Effector memory CD4-positive, alpha-beta T cell (primary cell): ENCODE measurements around the gene ASXL1.
"Not testable (repeated sequence)": the region's sequence is repeated elsewhere in the genome, so short reads cannot be mapped to it uniquely, and the experiment has no call there.

ENCODE experiments used
- DNase-seq, 3 donors: peaks; one replicate each; pipeline ENCODE4 v3.0.0-alpha.2; 2020
- H3K27ac ChIP-seq: 2 replicates; pipeline ENCODE4 v1.7.0; 2013; ENCODE audit warnings: mild to moderate bottlenecking, low read length, moderate library complexity; ENCODE audit not compliant: insufficient read depth, poor library complexity, severe bottlenecking
- H3K27me3 ChIP-seq: replicated peaks from 2 replicates; pipeline ENCODE4 v1.7.0; 2013; ENCODE audit warnings: mild to moderate bottlenecking, low read length; ENCODE audit not compliant: insufficient read depth, control insufficient read depth, poor library complexity, severe bottlenecking
- H3K36me3 ChIP-seq: 2 replicates; pipeline ENCODE4 v1.7.0; 2013; ENCODE audit warnings: mild to moderate bottlenecking, low read length, moderate library complexity; ENCODE audit not compliant: control insufficient read depth, insufficient read depth
- H3K4me1 ChIP-seq: 2 replicates; pipeline ENCODE4 v1.7.0; 2013; ENCODE audit warnings: low read length, mild to moderate bottlenecking; ENCODE audit not compliant: control insufficient read depth, insufficient read depth, poor library complexity, severe bottlenecking
- H3K4me3 ChIP-seq: 2 replicates; pipeline ENCODE4 v1.7.0; 2013; ENCODE audit warnings: low read length, low read depth, mild to moderate bottlenecking; ENCODE audit not compliant: insufficient read depth, poor library complexity, severe bottlenecking
- H3K9me3 ChIP-seq: 2 replicates; pipeline ENCODE4 v1.7.0; 2013; ENCODE audit warnings: mild to moderate bottlenecking, low read length, moderate library complexity; ENCODE audit not compliant: control insufficient read depth

ASXL1 gene

DNA sequence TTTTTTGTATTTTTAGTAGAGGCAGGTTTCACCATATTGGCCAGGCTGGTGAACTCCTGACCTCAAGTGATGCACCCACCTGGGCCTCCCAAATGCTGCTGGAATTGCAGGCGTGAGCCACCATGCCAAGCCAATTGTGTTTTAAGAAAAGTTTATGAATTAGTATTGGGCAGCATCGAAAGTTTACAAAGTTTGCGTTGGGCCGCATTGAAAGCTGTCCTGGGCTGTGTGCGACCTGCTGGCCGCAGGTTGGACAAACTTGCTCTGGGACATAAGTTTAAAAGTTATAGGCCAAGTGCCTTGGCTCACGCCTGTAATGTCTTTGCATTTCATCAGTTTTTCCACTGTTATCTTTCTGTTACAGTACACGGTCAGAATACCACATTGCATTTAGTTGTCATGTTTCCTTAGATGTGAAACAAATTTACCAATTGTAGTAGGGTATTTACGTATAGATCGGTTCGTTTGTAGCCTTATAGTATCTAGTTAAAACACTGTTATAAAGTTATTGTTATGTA, 39.5 kb downstream of the ASXL1 start:
- Histone ChIP-seq H3K4me3 (no peak overlapping the region), H3K27me3 (no peaks in the 10 kb centered on the region), H3K27ac (no peak overlapping the region), H3K36me3 (no peaks in the 10 kb centered on the region), H3K9me3 (no peaks in the 10 kb centered on the region), H3K4me1 (no peaks in the 10 kb centered on the region)
- DNase-seq = no peak

DNA sequence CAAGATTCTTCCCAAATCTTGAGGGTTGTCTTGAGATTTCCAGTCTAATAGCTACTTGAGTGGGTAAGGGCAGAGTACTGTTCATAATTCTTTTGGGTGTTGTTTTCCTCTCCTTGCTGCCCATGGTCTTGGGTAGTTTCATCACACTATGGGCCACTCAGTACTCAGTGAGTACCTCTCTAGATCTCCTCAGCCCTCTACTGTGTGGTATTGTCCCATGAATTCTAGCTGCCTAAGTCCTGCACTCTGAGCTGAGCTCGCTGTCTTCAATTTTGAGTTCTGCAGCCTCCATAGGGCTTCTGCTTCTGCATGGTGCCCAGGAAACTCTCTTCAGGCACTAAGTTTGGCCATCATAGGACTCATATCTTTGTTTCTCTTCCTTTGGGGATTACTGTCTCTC, 42.3 kb downstream of the ASXL1 start:
- Histone ChIP-seq H3K9me3 (no peaks in the 10 kb centered on the region), H3K27ac (no peak overlapping the region), H3K36me3 (no peaks in the 10 kb centered on the region), H3K27me3 (no peaks in the 10 kb centered on the region), H3K4me1 (no peaks in the 10 kb centered on the region), H3K4me3 (no peak overlapping the region)
- no peak for DNase-seq

DNA sequence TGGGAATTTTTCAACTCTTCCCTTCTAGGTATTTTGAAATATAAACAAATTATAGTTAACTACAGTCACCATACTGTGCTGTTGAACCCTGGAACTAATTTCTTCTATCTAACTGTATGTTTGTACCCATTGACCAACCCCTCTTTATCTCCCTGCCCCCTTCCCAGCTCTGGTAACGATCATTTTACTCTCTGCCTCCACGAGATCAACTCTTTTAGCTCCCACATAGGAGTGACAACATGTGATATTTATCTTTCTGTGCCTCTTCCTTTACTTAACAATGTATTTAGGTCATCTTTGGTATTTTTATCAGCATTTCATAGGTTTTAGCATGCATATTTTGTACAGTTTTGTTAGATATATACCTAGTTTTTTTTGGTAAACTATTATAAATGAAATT, 45.9 kb downstream of the ASXL1 start:
- Histone ChIP-seq H3K36me3 (no peaks in the 10 kb centered on the region), H3K4me1 (peaks cover 14% of the 10 kb centered on the region), H3K4me3 (no peak overlapping the region), H3K27ac (no peak overlapping the region), H3K9me3 (no peaks in the 10 kb centered on the region), H3K27me3 (no peaks in the 10 kb centered on the region)
- DNase-seq = no peak

DNA sequence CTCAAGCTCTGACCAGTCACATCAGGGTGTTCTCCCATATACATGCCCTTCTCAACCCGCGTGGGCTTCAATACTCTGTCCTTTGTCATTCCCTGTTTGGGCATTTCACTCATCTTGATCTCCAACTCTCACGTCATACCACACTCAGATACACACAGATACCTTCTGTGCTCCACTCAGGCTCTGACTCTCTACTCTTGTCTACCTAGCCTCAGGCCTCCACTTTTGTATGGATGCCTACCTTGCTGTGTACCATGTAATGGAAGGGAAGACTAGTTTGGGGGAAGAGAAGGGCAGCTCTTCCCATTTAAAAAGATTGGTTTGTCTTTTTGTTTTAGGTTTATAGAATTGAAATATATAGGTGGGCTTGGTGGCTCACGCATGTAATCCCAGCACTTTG, 48.6 kb downstream of the ASXL1 start:
- Histone ChIP-seq H3K4me1 (peaks cover 14% of the 10 kb centered on the region), H3K9me3 (no peaks in the 10 kb centered on the region), H3K36me3 (no peaks in the 10 kb centered on the region), H3K27ac (peak overlapping the region; percentile 21), H3K4me3 (no peak overlapping the region), H3K27me3 (no peaks in the 10 kb centered on the region)
- no peak for DNase-seq

DNA sequence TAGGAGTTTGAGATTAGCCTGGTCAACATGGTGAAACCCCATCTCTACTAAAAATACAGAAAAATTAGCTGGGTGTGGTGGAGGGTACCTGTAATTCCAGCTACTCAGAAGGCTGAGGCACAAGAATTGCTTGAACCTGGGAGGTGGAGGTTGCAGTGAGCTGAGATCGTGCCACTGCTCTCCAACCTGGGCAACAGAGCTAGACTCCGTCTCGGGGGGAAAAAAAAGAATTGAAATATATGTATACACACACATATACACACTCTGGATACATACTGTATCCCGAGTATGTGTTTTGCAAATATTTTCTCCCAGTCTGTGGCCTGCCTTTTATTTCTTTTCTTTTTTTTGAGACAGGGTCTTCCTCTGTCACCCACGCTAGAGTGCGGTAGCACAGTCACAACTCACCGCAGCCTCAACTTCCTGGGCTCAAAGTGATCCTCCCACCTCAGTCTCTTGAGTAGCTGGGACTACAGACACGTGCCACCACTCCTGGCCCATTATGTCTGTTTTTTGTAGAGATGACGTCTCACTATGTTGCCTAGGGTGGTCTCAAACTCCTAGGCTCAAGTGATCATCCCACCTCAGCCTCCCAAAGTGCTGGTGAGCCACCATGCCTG, 49.1 kb downstream of the ASXL1 start:
- peak; percentile 35 to 62 (median 36) for DNase-seq
- H3K36me3 ChIP-seq, H3K9me3 ChIP-seq, H3K4me3 ChIP-seq, H3K27me3 ChIP-seq: not testable (repeated sequence)
- Histone ChIP-seq H3K27ac (peak overlapping the region; percentile 49), H3K4me1 (peaks cover 16% of the 10 kb centered on the region)

DNA sequence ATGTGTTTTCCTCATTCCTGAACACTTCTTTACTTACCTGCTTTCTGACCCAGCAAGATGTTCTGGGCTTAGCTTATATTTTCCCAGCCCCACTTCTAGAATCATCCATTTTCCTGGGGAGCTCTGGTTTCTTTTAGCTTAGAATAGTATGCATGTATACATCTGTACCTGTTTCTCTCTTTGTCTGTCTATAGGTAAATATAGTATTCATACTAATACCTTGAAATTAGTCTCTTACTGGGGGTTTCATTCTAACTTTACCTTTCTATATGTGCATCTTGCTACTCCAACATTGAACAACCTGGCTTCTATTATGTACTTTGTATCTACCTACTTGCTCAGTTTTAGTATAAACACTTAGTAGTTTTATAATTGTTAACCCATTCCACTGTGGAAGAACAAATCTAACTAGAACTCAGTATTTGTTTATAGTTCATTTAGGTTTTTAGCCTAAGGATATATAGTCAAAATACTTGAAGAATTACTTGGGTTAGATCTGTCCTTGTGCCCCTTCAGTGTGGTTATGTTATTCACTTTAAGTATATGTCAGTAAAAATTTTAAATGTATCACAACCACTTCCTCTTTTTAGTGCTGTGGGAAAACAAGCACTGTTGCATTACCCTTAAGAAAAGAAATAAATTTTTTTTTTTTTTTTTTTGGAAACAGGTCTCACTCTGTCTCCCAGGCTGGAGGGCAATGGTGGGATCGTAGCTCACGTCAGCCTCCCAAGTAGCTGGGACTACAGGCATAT, 54.0 kb downstream of the ASXL1 start:
- Histone ChIP-seq H3K4me1 (peaks cover 22% of the 10 kb centered on the region), H3K4me3 (no peak overlapping the region), H3K27ac (no peak overlapping the region), H3K36me3 (no peaks in the 10 kb centered on the region), H3K27me3 (no peaks in the 10 kb centered on the region), H3K9me3 (no peaks in the 10 kb centered on the region)
- DNase-seq = no peak

DNA sequence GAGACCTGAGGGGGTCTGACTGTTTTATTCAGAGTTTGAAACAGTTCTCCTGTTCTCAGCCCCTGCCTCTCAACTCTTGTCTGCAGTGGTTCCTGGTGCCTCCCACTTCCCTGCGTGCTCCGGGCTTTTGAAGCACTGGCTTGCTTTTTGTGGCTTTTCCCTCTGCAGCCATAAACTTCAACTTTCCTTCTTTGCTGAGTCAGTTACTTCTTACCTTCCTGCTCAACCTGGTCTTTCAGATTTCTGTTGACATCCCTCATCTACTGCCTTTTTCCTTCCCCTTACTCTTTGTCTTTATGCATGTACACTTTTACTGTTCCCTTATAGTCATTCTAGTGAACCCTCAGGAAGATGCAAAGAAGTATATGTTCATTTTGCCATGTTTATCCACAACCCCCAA, 57.4 kb downstream of the ASXL1 start:
- no peak overlapping the region for H3K27ac ChIP-seq
- H3K4me3 ChIP-seq = no peak overlapping the region
- H3K27me3 ChIP-seq = no peaks in the 10 kb centered on the region
- no peaks in the 10 kb centered on the region for H3K36me3 ChIP-seq
- no peaks in the 10 kb centered on the region for H3K9me3 ChIP-seq
- H3K4me1 ChIP-seq = peaks cover 14% of the 10 kb centered on the region
- DNase-seq = no peak

DNA sequence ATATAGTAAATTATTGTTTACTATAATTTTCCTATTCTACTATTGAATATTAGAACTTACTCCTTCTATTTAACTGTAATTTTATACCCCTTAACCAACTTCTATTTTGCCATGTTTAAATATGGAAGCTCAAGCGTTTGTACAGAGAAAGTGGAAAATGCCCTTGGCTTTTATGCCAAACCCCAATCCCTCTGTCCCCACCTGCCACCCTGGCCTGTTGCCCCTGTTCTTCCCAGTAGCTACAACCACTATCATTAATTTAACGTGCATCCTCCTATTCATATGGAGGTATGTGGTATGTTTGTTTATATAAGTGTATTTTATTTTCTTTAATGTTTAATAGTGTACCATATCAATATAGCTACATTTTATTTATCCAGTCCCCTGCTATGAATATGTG, 58.1 kb downstream of the ASXL1 start:
- H3K27ac ChIP-seq = no peak overlapping the region
- H3K27me3 ChIP-seq = no peaks in the 10 kb centered on the region
- peaks cover 14% of the 10 kb centered on the region for H3K4me1 ChIP-seq
- H3K9me3 ChIP-seq = no peaks in the 10 kb centered on the region
- no peak overlapping the region for H3K4me3 ChIP-seq
- no peaks in the 10 kb centered on the region for H3K36me3 ChIP-seq
- DNase-seq = no peak

DNA sequence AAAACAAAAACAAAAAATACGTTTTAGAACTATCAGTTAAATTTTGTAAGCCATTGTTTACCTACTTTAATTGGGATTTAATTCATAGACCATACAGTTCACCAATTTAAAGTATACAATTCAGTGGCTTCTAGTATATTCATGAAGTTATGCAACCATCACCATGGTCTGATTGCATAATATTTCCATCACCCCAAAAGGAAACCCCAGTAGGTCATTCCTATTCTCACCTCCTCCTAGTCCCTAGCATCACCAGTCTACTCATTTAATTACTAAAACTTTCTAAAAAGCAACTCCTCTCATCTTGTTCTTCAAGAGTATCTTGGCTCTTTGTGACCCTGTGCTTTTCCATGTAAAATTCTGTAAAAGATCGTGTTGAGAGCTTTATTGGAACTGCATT, 60.2 kb downstream of the ASXL1 start:
- no peaks in the 10 kb centered on the region for H3K27me3 ChIP-seq
- H3K4me1 ChIP-seq = peaks cover 5% of the 10 kb centered on the region
- no peaks in the 10 kb centered on the region for H3K9me3 ChIP-seq
- H3K4me3 ChIP-seq = no peak overlapping the region
- DNase-seq = no peak
- H3K27ac ChIP-seq = no peak overlapping the region
- H3K36me3 ChIP-seq = no peaks in the 10 kb centered on the region

DNA sequence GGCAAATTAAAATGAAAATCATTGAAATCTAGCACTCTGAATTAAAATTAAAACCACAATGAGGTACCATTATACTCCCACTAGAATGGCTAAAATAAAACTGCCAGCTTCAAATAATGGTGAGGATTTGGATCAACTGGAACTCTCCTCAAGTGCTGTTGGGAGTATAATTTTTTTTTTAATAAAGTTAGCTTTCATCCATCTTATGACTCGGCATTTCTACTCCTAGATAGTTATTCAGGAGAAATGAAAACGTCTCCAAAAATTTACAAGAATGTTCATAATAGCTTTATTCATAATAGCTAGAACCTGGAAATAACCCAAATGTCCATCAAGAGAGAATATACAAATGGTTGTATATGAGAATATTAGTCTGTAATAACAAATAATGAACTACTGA, 63.2 kb downstream of the ASXL1 start:
- DNase-seq = no peak
- Histone ChIP-seq H3K36me3 (peaks cover 5% of the 10 kb centered on the region), H3K27ac (no peak overlapping the region), H3K27me3 (no peaks in the 10 kb centered on the region), H3K4me1 (no peaks in the 10 kb centered on the region), H3K9me3 (no peaks in the 10 kb centered on the region), H3K4me3 (no peak overlapping the region)
